ENCODE data around the gene MGMT.

The MGMT gene

DNA sequence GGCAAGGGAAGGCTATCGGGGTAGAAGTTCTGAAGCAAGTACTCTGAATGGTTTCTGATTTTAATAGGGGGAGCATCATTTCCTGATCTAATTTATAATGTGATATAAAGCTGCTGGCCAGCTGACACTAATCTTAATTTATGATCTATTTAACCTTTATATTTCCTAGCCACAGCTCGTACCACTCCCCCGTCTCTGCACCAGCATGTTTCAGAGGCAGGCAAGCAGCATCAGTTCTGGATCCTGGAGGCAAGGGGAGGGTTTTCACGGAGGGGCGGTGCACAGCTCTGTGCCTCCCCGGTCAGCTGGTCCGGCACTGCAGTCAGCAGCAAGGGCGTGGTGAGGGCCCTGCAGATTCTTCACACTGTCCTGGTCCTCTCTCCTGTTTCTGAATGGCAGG lies 30.0 kb downstream of the MGMT start:
- DNase-seq, result no peak

DNA sequence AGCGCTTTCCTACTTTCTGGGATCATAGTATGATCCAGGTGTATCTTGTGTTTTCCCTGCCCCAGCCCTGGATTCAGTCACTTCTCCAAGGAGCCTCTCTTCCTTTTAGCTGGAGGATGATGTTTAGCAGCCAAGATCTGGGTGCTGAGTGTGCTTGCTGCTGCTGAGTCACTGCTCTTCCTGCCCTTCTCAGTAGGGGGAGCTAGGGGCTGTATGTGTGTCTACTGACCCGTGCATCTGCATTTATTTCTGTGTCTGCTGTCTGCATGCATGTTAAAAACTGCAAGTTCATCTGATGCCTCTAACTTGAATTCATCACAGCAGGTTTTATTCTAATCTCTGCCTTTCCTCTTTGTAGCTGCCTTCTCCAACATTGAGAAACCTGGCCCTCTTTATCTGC lies 31.6 kb downstream of the MGMT start:
- no peak for DNase-seq

GRCh38 chr10:129500617-129501339 lies 33.7 kb downstream of the MGMT start:
- no peak for DNase-seq

- DNase-seq, result no peak
These were observed 34.8 kb downstream of the MGMT start for GRCh38 chr10:129501652-129502436.

DNA sequence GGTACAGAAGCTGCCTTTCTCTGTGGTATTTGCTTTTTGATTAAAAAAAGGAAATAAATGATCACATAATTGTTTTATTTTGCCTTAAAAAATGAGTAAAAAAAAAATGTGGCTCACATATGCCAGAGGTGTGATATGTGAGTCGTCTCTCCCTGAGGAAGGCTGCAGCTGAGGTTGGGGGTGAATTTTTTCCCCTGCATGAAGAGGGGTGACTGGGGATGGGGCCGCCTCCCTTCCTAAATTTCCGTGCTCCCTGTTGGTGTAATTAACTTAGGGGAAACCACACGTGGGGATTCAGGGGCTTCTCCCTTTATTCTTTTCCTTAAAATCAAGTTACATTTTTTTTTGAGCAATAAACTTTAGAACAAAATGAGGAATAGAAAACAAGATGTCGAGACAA lies 35.4 kb downstream of the MGMT start:
- no peak for DNase-seq

- no peak for DNase-seq
These were observed 38.5 kb downstream of the MGMT start for GRCh38 chr10:129505500-129506075.

- DNase-seq, result no peak
These were observed 39.2 kb downstream of the MGMT start for GRCh38 chr10:129506101-129506797.

- DNase-seq, result no peak
These were observed 40.3 kb downstream of the MGMT start for GRCh38 chr10:129507216-129507889.

DNA sequence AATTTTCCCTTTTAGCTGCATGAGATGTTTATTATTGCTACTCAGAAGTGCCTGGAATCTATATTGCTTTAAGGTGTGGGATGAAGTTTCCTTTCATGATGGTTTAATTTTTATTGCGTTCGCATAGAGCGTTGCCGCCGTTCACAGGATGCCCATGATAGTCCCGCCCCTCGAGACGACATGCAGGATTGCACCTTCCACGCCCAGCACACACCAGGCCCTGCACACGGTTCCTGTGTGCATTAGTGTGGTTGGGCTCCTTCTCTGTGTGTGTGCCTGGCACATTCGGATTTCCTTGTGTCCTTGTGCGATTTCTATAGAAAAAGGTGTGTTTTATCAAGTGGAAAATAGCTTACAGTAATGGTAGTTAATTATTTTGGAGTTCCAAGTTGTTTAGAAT lies 42.1 kb downstream of the MGMT start:
- DNase-seq, result no peak

- no peak for DNase-seq
These were observed 42.8 kb downstream of the MGMT start for GRCh38 chr10:129509835-129510234.

DNA sequence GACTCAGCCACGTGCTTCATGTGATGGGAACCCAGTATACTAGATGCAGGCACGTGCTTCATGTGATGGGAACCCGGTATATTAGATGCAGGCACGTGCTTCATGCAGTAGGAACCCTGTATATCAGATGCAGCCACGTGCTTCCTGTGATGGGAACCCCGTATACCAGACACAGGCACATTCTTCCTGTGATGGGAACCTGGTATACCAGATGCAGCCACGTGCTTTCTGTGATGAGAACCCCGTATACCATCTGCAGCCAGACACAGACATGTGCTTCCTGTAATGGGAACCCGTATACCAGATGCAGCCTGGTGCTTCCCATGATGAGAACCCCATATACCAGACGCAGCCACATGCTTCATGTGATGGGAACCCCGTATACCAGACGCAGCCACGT lies 44.0 kb downstream of the MGMT start:
- no peak for DNase-seq

DNA sequence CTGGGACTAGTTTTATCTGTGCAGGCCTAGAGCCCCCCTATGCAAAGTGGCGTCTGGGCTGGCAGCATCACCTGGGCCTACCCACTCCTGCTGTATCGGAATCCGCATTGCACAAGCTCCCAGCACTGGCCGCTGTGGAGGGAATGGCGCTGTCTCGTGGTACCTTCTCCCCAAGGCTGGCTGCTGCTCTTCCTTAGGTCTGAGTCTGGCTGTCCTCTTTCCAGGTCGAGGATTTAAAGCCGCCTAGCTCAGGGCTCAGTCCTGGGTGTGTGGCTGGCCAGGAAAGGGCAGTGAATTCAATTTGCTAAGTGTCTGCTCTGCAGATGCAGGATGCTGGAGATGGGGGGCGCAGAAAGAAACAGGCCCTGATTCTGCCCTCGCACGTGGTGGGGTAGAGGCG lies 44.7 kb downstream of the MGMT start:
- DNase-seq, result no peak

DNA sequence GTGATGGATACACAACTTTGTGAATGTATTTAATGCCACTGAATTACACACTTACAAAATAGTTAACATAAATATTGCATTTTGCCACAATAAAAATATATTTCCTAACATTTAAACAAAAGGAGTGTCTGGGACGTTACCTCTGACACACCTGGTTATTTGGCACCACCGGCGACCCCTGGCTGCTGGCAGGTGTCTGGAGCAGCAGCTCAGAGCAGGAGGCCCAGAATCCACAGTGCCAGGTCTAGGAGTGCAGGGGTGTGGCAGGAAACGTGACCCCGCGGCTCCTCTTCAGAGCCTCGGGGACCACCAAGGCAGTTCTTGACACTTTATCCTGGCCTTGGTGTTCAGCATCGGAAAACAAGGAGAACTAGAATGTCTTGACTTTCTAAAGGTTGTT lies 46.3 kb downstream of the MGMT start:
- DNase-seq, result no peak

DNA sequence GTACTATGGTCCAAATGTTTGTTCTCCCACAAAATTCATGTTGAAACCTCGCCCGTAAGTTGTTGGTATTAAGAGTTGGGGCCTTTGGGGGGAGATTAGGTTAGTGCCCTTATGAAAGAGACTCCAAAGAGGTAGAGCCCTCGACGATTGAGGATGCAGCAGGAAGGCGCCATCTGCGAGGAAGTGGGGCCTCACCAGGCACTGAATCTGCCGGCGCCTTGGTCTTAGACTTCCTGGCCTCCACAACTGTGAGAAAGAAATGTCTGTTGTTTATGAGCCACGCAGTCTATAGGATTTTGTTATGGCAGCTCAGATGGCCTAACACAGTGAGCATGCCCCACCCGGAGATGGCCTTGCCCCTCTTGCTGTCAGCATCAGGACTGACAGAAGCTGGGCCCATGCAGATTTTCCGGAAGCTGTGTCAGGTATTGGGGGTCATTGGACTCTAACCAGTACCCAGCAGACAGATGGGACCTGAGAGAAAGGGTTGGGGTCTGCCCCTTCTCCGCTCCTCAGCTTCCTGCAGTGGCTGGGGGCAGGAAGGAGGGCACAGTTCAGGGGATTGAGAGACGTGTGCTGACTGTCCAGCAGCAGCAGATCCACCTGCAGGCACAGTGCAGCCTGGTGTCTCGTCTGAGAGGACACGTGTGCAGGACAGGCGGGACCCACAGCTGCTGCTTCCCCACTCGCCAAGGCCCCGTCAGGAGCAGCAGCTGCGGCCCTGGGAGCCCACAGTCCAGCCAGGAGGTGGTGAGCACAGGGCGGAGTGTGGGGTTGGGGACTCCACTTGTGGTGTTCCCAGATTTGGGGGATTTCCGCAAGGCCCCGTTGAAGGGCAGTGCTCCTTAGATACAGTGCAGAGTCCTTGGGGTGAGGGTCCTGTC lies 47.8 kb downstream of the MGMT start:
- peak; percentile 58 to 72 for DNase-seq

- DNase-seq, result no peak
These were observed 50.0 kb downstream of the MGMT start for GRCh38 chr10:129516846-129517679.

DNA sequence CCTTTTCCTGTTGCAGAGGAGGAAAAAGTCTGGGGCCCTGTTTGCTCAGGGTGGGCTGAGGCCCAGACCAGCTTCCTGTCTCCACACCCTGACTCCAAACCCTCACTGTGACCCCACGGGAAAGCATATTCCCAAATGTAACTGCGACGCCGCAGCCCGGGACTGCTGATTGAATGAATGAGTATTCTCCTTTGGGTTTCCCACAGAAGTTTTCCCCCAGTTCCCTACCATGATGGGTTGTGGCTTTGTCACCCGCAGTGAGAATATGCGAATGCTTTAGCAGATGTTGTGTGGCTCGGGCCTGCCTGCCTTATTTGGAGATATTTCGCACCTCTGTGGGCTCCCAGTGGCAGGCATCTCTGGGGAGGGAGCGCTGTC lies 50.6 kb downstream of the MGMT start:
- no peak for DNase-seq

GRCh38 chr10:129518793-129519192 lies 51.8 kb downstream of the MGMT start:
- DNase-seq, result no peak

DNA sequence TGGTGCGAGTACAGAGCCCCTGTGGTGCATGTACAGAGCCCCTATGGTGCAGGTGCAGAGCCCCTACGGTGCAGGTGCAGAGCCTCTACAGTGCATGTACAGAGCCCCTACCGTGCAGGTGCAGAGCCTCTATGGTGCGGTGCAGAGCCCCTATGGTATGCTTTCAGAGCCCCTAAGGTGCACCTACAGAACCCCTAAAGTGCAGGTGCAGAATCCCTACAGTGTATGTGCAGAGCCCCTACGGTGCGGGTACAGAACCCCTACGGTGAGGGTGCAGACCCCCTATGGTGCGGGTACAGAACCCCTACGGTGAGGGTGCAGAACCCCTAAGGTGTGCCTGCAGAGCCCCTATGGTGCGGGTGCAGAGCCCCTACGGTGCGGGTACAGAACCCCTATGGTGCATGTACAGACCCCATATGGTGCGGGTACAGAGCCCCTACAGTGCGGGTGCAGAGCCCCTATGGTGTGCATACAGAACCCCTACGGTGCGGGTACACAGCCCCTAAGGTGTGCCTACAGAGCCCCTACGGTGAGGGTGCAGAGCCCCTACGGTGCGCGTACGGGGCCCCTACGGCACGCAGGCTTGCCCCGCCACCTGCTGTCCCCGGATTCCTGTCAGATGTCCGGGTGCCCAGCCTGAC lies 53.5 kb downstream of the MGMT start:
- no peak for DNase-seq

DNA sequence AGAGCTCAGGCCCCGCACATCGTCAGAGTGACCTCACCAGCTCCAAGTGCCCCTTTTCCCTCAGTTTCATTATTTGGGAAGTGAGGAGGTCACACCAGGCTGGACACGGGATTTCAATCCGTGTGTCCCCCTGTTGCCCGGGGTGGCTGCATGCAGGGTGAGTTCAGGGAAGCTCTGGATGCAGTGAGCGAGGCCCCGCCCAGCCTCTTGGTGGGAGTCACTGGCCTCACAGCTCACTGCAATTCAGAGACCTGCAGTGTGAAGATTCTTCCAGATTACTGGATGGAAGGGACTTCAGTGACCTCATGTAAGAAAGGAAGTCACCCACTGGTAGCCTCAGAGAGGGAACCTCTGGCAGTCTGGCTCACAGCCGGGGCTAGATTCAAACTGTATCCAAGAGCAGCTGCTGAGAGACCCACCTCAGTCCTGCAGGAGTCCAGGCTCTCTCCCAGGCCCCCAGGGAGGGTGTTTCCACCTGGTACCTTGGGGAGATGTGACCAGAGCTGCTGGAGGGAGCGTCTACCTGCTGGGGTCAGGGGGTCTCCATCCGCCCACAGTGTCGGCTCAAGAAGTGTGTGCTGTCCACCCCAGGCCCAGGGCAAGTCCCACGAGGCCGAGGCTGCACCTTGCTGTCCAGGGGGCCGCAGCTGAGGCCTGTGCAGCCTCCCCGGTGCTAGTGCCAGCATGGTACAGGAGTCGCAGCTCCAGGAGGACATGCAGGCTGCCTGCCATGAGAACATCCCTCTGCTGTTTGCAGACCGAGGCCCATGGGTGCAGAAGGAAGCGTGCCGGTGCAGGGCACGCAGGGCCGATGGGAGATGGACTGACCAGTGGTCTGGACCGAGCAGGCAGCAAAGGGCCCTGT lies 54.4 kb downstream of the MGMT start:
- no peak for DNase-seq
